Fibroblast of lung (primary cell): ENCODE results near the gene PRR5L. TPM values are rescaled to one million over a fixed set of nuclear protein-coding genes. Genes with fewer than 3 reads are reported as not detected.
"Not testable (repeated sequence)": the region's sequence is repeated elsewhere in the genome, so short reads cannot be mapped to it uniquely, and the experiment has no call there.

Source experiments
- DNase-seq, 2 donors: peaks; one replicate each; pipeline versions ENCODE4 v3.0.0 to v3.0.0-alpha.2; 2010; ENCODE audit warnings: low read depth in 2 of 2
- H2AFZ ChIP-seq: 2 replicates; pipeline ENCODE4 v1.5.1; 2012; ENCODE audit warnings: low read length, control low read depth, inconsistent platforms
- H3K27ac ChIP-seq: 2 replicates; pipeline ENCODE4 v1.5.1; 2011; ENCODE audit warnings: low read length, control low read depth; ENCODE audit not compliant: insufficient read depth
- H3K27me3 ChIP-seq: 2 replicates; pipeline ENCODE4 v1.5.1; 2011; ENCODE audit warnings: mild to moderate bottlenecking, low read length; ENCODE audit not compliant: control insufficient read depth, insufficient read depth
- H3K36me3 ChIP-seq: 2 replicates; pipeline ENCODE4 v1.5.1; 2011; ENCODE audit warnings: low read length; ENCODE audit not compliant: control insufficient read depth, insufficient read depth
- H3K4me1 ChIP-seq: 2 replicates; pipeline ENCODE4 v1.5.1; 2011; ENCODE audit warnings: low read length; ENCODE audit not compliant: control insufficient read depth, insufficient read depth; ENCODE audit errors: extremely low read depth
- H3K4me2 ChIP-seq: 2 replicates; pipeline ENCODE4 v1.5.1; 2011; ENCODE audit warnings: low read length, control low read depth; ENCODE audit not compliant: insufficient read depth; ENCODE audit errors: extremely low read depth
- H3K4me3 ChIP-seq, 4 experiments: fragments of 200-600 bp in 1 of 4; sonication (generic) in 1 of 4; replicated peaks in 1 of 4; 2 replicates each; pipeline ENCODE4 v1.5.1; 2011 to 2016; ENCODE audit warnings: low read length in 4 of 4, low read depth in 3 of 4, mild to moderate bottlenecking in 3 of 4, control low read depth in 2 of 4, inconsistent platforms in 1 of 4, mixed read lengths in 1 of 4; ENCODE audit not compliant: insufficient read depth in 1 of 4; ENCODE audit errors: control extremely low read depth in 1 of 4
- H3K79me2 ChIP-seq: 2 replicates; pipeline ENCODE4 v1.5.1; 2012; ENCODE audit warnings: mild to moderate bottlenecking, low read length, inconsistent platforms; ENCODE audit not compliant: control insufficient read depth, insufficient read depth
- H3K9ac ChIP-seq: 2 replicates; pipeline ENCODE4 v1.5.1; 2011; ENCODE audit warnings: mild to moderate bottlenecking, low read length, control low read depth; ENCODE audit not compliant: insufficient read depth
- H3K9me3 ChIP-seq: 2 replicates; pipeline ENCODE4 v1.5.1; 2012; ENCODE audit warnings: low read depth, low read length; ENCODE audit not compliant: control insufficient read depth, insufficient read depth
- H4K20me1 ChIP-seq: 2 replicates; pipeline ENCODE4 v1.5.1; 2011; ENCODE audit warnings: low read length; ENCODE audit not compliant: control insufficient read depth, insufficient read depth; ENCODE audit errors: extremely low read depth
- CTCF ChIP-seq, 2 donors: IDR thresholded peaks in 1 of 2; conservative IDR thresholded peaks in 1 of 2; 1 replicate in 1 of 2; 2 replicates in 1 of 2; pipeline ENCODE4 v1.5.1; 2011 to 2012; ENCODE audit warnings: low read length in 2 of 2, control low read depth in 1 of 2, inconsistent platforms in 1 of 2, low read depth in 1 of 2, mild to moderate bottlenecking in 1 of 2
- EZH2 ChIP-seq: IDR thresholded peaks from 2 replicates; pipeline ENCODE4 v1.5.1; 2012; ENCODE audit warnings: low read length, control low read depth, mild to moderate bottlenecking; ENCODE audit errors: missing control alignments
- polyA plus RNA-seq, 2 donors: library from polyadenylated mRNA; depleted of rRNA in 1 of 2; stranded (reverse) in 1 of 2; unstranded in 1 of 2; fragments of >200 nt; gene quantifications; 2 replicates each; pipeline ENCODE4 v1.2.1, GENCODE V29; 2011 to 2012; ENCODE audit warnings: missing spikeins in 1 of 2
- total RNA-seq: library from RNA; depleted of rRNA; stranded (reverse); fragments of >200 nt; gene quantifications from 2 replicates; pipeline ENCODE4 v1.2.1, GENCODE V29; 2014

PRR5L gene
- total and polyA plus RNA-seq, 2 donors (not counting 1 experiment from before 2014, with no cell fraction given), result 2.8 to 6.3 TPM

GRCh38 chr11:36510594-36510942 lies 214.5 kb downstream of the PRR5L start:
- H3K79me2 ChIP-seq, result peaks cover 27% of the 10 kb centered on the region
- peak overlapping the region; percentile 93 for H3K9ac ChIP-seq
- DNase-seq, result peak; percentile 19 to 77
- H3K27ac ChIP-seq, result peak overlapping the region; percentile 90
- H2AFZ ChIP-seq, result peak overlapping the region; percentile 98
- H3K36me3 ChIP-seq, result no peaks in the 10 kb centered on the region
- H3K9me3 ChIP-seq, result no peaks in the 10 kb centered on the region
- no peaks in the 10 kb centered on the region for H3K27me3 ChIP-seq
- peak overlapping the region; percentile 97 for H3K4me2 ChIP-seq
- no peak for TF ChIP-seq CTCF (conservative IDR thresholded peaks at IDR 0.05 in 1 of 2, IDR thresholded peaks at IDR 0.05 in 1 of 2; ENCODE audit: low read depth in 1 of 2, low read length in 2 of 2)
- no peak for TF ChIP-seq EZH2
- H4K20me1 ChIP-seq, result no peaks in the 10 kb centered on the region
- peak overlapping the region; percentile 79 to 98 (median 94) for H3K4me3 ChIP-seq
- peaks cover 2% of the 10 kb centered on the region for H3K4me1 ChIP-seq

GRCh38 chr11:36511062-36511461 lies 215.0 kb downstream of the PRR5L start:
- H3K9ac ChIP-seq, DNase-seq, H3K27ac ChIP-seq, H2AFZ ChIP-seq, H3K4me2 ChIP-seq, H3K9me3 ChIP-seq, H4K20me1 ChIP-seq, H3K27me3 ChIP-seq, H3K36me3 ChIP-seq, H3K4me1 ChIP-seq: not testable (repeated sequence)
- Histone ChIP-seq H3K4me3 (peak overlapping the region in 2 of 4 experiments; percentile 94 to 98), H3K79me2 (peaks cover 24% of the 10 kb centered on the region)

- no peaks in the 10 kb centered on the region for H4K20me1 ChIP-seq
- peaks cover 2% of the 10 kb centered on the region for H3K4me1 ChIP-seq
- no peaks in the 10 kb centered on the region for H3K36me3 ChIP-seq
- H3K79me2 ChIP-seq, result peaks cover 19% of the 10 kb centered on the region
- H3K27ac ChIP-seq, result no peak overlapping the region
- no peak for TF ChIP-seq CTCF (conservative IDR thresholded peaks at IDR 0.05 in 1 of 2, IDR thresholded peaks at IDR 0.05 in 1 of 2; ENCODE audit: low read depth in 1 of 2, low read length in 2 of 2)
- no peak for TF ChIP-seq EZH2
- H3K9ac ChIP-seq, result no peak overlapping the region
- H3K9me3 ChIP-seq, result no peaks in the 10 kb centered on the region
- no peak overlapping the region for H2AFZ ChIP-seq
- no peaks in the 10 kb centered on the region for H3K27me3 ChIP-seq
- no peak overlapping the region for H3K4me2 ChIP-seq
- no peak for DNase-seq
- no peak overlapping the region for H3K4me3 ChIP-seq
Measured at GRCh38 chr11:36512016-36512415, 215.9 kb downstream of the PRR5L start.
